GM21515 (cell line): ENCODE results near the gene PTK7.
"Not testable (repeated sequence)": the region's sequence is repeated elsewhere in the genome, so short reads cannot be mapped to it uniquely, and the experiment has no call there.

Experiments used
- ATAC-seq: cut with Tn5 transposase; IDR thresholded peaks from one replicate; pipeline ENCODE4 v1.9.1; 2021; ENCODE audit not compliant: unreplicated experiment

The PTK7 gene

GRCh38 chr6:43075670-43076463 is at the start of gene PTK7:
Gene PTK7, plus strand, starts transcription at chr6:43076314. Its CDS starts 175 bp downstream, at chr6:43076489.
- ATAC-seq: no peak

- no peak for ATAC-seq
Observed at GRCh38 chr6:43026365-43026764, 49.7 kb upstream of the PTK7 start.

- ATAC-seq: no peak
Observed at GRCh38 chr6:43029120-43029519, 47.0 kb upstream of the PTK7 start.

GRCh38 chr6:43032326-43032725 is 43.8 kb upstream of the PTK7 start:
- no peak for ATAC-seq

GRCh38 chr6:43033496-43034189 is 42.5 kb upstream of the PTK7 start:
- ATAC-seq: no peak

- no peak for ATAC-seq
Observed at GRCh38 chr6:43034190-43034525, 42.0 kb upstream of the PTK7 start.

GRCh38 chr6:43035495-43036194 is 40.5 kb upstream of the PTK7 start:
- ATAC-seq: no peak

GRCh38 chr6:43036712-43037111 is 39.4 kb upstream of the PTK7 start:
- ATAC-seq: no peak

GRCh38 chr6:43037197-43037596 is 38.9 kb upstream of the PTK7 start:
- ATAC-seq: no peak

- no peak for ATAC-seq
Observed at GRCh38 chr6:43037706-43038105, 38.4 kb upstream of the PTK7 start.

GRCh38 chr6:43038727-43039126 is 37.4 kb upstream of the PTK7 start:
- no peak for ATAC-seq

- no peak for ATAC-seq
Observed at GRCh38 chr6:43040542-43041257, 35.4 kb upstream of the PTK7 start.

GRCh38 chr6:43041475-43041874 is 34.6 kb upstream of the PTK7 start:
- not testable (repeated sequence) for ATAC-seq

- no peak for ATAC-seq
Observed at GRCh38 chr6:43043310-43043709, 32.8 kb upstream of the PTK7 start.

- ATAC-seq: no peak
Observed at GRCh38 chr6:43045371-43045930, 30.7 kb upstream of the PTK7 start.

- ATAC-seq: no peak
Observed at GRCh38 chr6:43047998-43048397, 28.1 kb upstream of the PTK7 start.

GRCh38 chr6:43050981-43051380 is 25.1 kb upstream of the PTK7 start:
- ATAC-seq: no peak

GRCh38 chr6:43052225-43052841 is 23.8 kb upstream of the PTK7 start:
- no peak for ATAC-seq

GRCh38 chr6:43052842-43053544 is 23.1 kb upstream of the PTK7 start:
- no peak for ATAC-seq
